ENCODE data around the gene SYP. TPM values are rescaled to one million over a fixed set of nuclear protein-coding genes. Genes with fewer than 3 reads are reported as not detected.
"Not testable (repeated sequence)": the region's sequence is repeated elsewhere in the genome, so short reads cannot be mapped to it uniquely, and the experiment has no call there.

Gene SYP
- total RNA-seq, 1 donor from 2014 or later = 1.6 TPM

DNA sequence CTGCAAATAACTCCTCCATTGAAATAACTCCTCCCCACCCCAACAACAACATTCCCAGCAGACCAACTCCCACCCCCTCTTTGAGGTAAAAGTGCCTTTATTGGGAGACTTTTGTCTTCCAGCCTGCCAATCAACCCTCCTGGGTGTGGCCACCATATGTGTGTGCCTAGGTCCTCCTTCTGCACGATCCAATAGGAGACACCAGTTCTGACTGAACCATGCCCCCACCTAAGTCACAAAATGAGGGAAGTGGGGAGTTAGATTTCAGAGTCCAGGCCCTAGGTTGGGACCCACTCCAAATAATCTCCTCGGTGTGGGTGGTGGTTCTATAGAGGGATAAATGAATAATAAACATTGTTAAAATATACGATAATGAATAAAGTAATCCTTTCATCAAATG is 25.3 kb downstream of the SYP start:
- H3K4me1 Mint-ChIP-seq (ENCODE audit: low read depth, unreplicated experiment) = no peaks in the 10 kb centered on the region
- H3K9ac ChIP-seq (ENCODE audit: low read length) = no peak overlapping the region
- no peak overlapping the region for H2AFZ ChIP-seq (ENCODE audit: low read depth, low read length)
- peaks cover 7% of the 10 kb centered on the region for H3K36me3 Mint-ChIP-seq (ENCODE audit: low read depth, unreplicated experiment)
- peaks cover 9% of the 10 kb centered on the region for H4K20me1 ChIP-seq (ENCODE audit: insufficient read depth, low read length)
- FAIRE-seq = no peak
- no peak overlapping the region for H3K4me2 ChIP-seq (ENCODE audit: low read length)
- no peak overlapping the region for H3K4me3 ChIP-seq (ENCODE audit: insufficient read depth, low read depth, low read length)
- DNase-seq (ENCODE audit: low read depth) = no peak
- H3K9me3 ChIP-seq (ENCODE audit: insufficient read depth, low read depth, low read length) = no peaks in the 10 kb centered on the region
- no peaks in the 10 kb centered on the region for H3K36me3 ChIP-seq (ENCODE audit: insufficient read depth, low read length)
- no peaks in the 10 kb centered on the region for H3K27me3 Mint-ChIP-seq (ENCODE audit: low read depth, unreplicated experiment)
- H3K27ac Mint-ChIP-seq (ENCODE audit: unreplicated experiment) = peak overlapping the region; percentile 18
- H3K9me3 Mint-ChIP-seq (ENCODE audit: unreplicated experiment) = no peaks in the 10 kb centered on the region
- no peak overlapping the region for H3K27ac ChIP-seq (ENCODE audit: low read depth, low read length)
- peaks cover 6% of the 10 kb centered on the region for H3K4me1 ChIP-seq (ENCODE audit: insufficient read depth, low read length)
- no peak overlapping the region for H3K4me3 Mint-ChIP-seq (ENCODE audit: unreplicated experiment)
- H3K27me3 ChIP-seq (ENCODE audit: insufficient read depth, low read length) = no peaks in the 10 kb centered on the region
- TF ChIP-seq, protein P1, sequence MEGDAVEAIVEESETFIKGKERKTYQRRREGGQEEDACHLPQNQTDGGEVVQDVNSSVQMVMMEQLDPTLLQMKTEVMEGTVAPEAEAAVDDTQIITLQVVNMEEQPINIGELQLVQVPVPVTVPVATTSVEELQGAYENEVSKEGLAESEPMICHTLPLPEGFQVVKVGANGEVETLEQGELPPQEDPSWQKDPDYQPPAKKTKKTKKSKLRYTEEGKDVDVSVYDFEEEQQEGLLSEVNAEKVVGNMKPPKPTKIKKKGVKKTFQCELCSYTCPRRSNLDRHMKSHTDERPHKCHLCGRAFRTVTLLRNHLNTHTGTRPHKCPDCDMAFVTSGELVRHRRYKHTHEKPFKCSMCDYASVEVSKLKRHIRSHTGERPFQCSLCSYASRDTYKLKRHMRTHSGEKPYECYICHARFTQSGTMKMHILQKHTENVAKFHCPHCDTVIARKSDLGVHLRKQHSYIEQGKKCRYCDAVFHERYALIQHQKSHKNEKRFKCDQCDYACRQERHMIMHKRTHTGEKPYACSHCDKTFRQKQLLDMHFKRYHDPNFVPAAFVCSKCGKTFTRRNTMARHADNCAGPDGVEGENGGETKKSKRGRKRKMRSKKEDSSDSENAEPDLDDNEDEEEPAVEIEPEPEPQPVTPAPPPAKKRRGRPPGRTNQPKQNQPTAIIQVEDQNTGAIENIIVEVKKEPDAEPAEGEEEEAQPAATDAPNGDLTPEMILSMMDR (IDR thresholded peaks at IDR 0.05; ENCODE audit: insufficient read depth, low read depth, low read length) = no peak
- TF ChIP-seq EZH2 (IDR thresholded peaks at IDR 0.05; ENCODE audit: insufficient read depth, low read length) = no peak
- peaks cover 22% of the 10 kb centered on the region for H3K79me2 ChIP-seq (ENCODE audit: insufficient read depth, low read length)

DNA sequence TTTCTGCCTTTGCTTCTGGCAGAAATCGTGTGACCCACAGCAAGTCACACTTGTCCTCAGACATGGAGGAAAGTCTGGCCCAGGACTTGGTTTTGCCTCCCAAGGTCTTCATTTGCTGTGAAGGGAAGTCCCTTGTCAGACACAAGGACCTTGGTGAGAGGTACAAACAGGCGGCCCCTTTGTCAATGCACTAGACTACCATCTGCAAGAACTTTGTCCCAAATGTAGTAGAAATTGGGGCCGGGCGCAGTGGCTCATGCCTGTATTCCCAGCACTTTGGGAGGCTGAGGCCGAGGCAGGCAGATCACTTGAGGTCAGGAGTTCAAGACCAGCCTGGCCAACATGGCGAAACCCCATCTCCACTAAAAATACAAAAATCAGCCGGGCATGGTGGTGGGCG is 26.4 kb downstream of the SYP start:
- not testable (repeated sequence) for H3K27ac Mint-ChIP-seq (ENCODE audit: unreplicated experiment); H2AFZ ChIP-seq (ENCODE audit: low read depth, low read length); H3K9me3 ChIP-seq (ENCODE audit: insufficient read depth, low read depth, low read length); DNase-seq (ENCODE audit: low read depth); H3K9me3 Mint-ChIP-seq (ENCODE audit: unreplicated experiment); H3K36me3 Mint-ChIP-seq (ENCODE audit: low read depth, unreplicated experiment); H3K4me1 ChIP-seq (ENCODE audit: insufficient read depth, low read length); H4K20me1 ChIP-seq (ENCODE audit: insufficient read depth, low read length); H3K27me3 Mint-ChIP-seq (ENCODE audit: low read depth, unreplicated experiment); H3K9ac ChIP-seq (ENCODE audit: low read length); H3K27ac ChIP-seq (ENCODE audit: low read depth, low read length); H3K27me3 ChIP-seq (ENCODE audit: insufficient read depth, low read length); H3K36me3 ChIP-seq (ENCODE audit: insufficient read depth, low read length); FAIRE-seq; H3K4me1 Mint-ChIP-seq (ENCODE audit: low read depth, unreplicated experiment)
- H3K4me3 Mint-ChIP-seq (ENCODE audit: unreplicated experiment) = peak overlapping the region; percentile 84
- Histone ChIP-seq H3K4me3 (ENCODE audit: insufficient read depth, low read depth, low read length) (peak overlapping the region; percentile 75), H3K4me2 (ENCODE audit: low read length) (peak overlapping the region; percentile 88), H3K79me2 (ENCODE audit: insufficient read depth, low read length) (peaks cover 22% of the 10 kb centered on the region)

DNA sequence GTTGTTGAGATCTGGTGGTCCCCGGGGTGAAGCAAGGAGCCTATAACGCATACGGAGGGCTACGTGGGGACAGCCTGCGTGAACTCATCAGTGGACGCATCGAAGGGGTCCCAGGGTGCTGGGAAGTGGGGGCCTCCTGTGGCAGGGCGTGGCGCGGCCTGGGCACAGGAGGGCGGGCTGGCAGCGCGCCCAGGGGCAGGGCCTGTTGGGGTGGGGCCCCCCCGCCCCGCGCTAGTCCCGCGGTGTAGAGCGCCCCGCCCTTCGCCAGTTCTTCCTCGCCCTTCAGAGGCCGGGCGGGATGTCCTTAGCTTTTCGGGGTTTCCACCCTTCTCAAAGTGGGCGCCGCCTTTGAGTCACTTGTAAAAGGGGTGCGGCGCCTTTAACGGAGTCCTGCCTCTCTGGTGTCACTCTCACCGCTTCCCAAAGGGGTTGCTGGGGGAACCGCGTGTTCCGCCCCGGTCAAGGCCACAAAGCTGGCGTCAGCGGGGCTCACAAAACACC is 27.7 kb downstream of the SYP start:
- Histone ChIP-seq H3K79me2 (ENCODE audit: insufficient read depth, low read length) (peaks cover 22% of the 10 kb centered on the region), H3K4me1 (ENCODE audit: insufficient read depth, low read length) (peaks cover 13% of the 10 kb centered on the region), H2AFZ (ENCODE audit: low read depth, low read length) (peak overlapping the region; percentile 54), H3K9ac (ENCODE audit: low read length) (peak overlapping the region; percentile 87), H3K27ac (ENCODE audit: low read depth, low read length) (peak overlapping the region; percentile 77), H3K4me2 (ENCODE audit: low read length) (peak overlapping the region; percentile 88), H3K36me3 (ENCODE audit: insufficient read depth, low read length) (no peaks in the 10 kb centered on the region), H3K4me3 (ENCODE audit: insufficient read depth, low read depth, low read length) (peak overlapping the region; percentile 75), H3K27me3 (ENCODE audit: insufficient read depth, low read length) (no peaks in the 10 kb centered on the region), H4K20me1 (ENCODE audit: insufficient read depth, low read length) (peaks cover 9% of the 10 kb centered on the region), H3K9me3 (ENCODE audit: insufficient read depth, low read depth, low read length) (no peaks in the 10 kb centered on the region)
- DNase-seq (ENCODE audit: low read depth) (peak; percentile 10), FAIRE-seq (peak; percentile 26)
- Mint-ChIP-seq H3K9me3 (ENCODE audit: unreplicated experiment) (no peaks in the 10 kb centered on the region), H3K4me1 (ENCODE audit: low read depth, unreplicated experiment) (peaks cover 4% of the 10 kb centered on the region), H3K27me3 (ENCODE audit: low read depth, unreplicated experiment) (no peaks in the 10 kb centered on the region), H3K27ac (ENCODE audit: unreplicated experiment) (peak overlapping the region; percentile 41), H3K4me3 (ENCODE audit: unreplicated experiment) (peak overlapping the region; percentile 86), H3K36me3 (ENCODE audit: low read depth, unreplicated experiment) (peaks cover 7% of the 10 kb centered on the region)
- TF ChIP-seq EZH2 (IDR thresholded peaks at IDR 0.05; ENCODE audit: insufficient read depth, low read length) = no peak
- TF ChIP-seq, protein P1 (IDR thresholded peaks at IDR 0.05; ENCODE audit: insufficient read depth, low read depth, low read length) = no peak
